H1 (cell line): ENCODE results near the gene HAPLN3. TPM values are rescaled to one million over a fixed set of nuclear protein-coding genes. Genes with fewer than 3 reads are reported as not detected.
A peak's percentile ranks its signal among the peaks of the same experiment; 100 is the strongest.

Experiments used
- CTCF ChIA-PET: fragments of 300-600 bp; sonication (Branson Sonifier 250); formaldehyde crosslinking; loops from one replicate; lab custom pipeline; 2021; ENCODE audit not compliant: partially characterized antibody; lab: Charles Lee
- POLR2A ChIA-PET: fragments of 300-600 bp; sonication (Branson Sonifier 250); formaldehyde crosslinking; loops from one replicate; lab custom pipeline; 2021; ENCODE audit warnings: inconsistent platforms; ENCODE audit not compliant: partially characterized antibody; lab: Charles Lee
- DNase-seq, 2 experiments: peaks; one replicate each; pipeline versions ENCODE4 v3.0.0 to v3.0.0-alpha.2; 2010 to 2022; ENCODE audit warnings: low spot score in 2 of 2, low read depth in 1 of 2, mixed read lengths in 1 of 2
- FAIRE-seq: peaks from 2 replicates; lab custom pipeline; 2011; peaks lifted over from hg19 to GRCh38; lab: Jason Lieb, UNC
- H2AFZ ChIP-seq: 2 replicates; pipeline ENCODE4 v1.8.1; 2012; ENCODE audit warnings: low read length, inconsistent platforms
- H2AK5ac ChIP-seq: 2 replicates; pipeline ENCODE4 v1.6.1; 2013; ENCODE audit warnings: low read depth, low read length
- H2BK120ac ChIP-seq: replicated peaks from 2 replicates; pipeline ENCODE3; 2013; ENCODE audit warnings: low read depth, low read length, inconsistent platforms
- H2BK12ac ChIP-seq: 2 replicates; pipeline ENCODE4 v1.6.1; 2013; ENCODE audit warnings: low read depth, low read length
- H2BK15ac ChIP-seq: 2 replicates; pipeline ENCODE4 v1.6.1; 2013; ENCODE audit warnings: low read length
- H2BK20ac ChIP-seq: 2 replicates; pipeline ENCODE4 v1.6.1; 2013; ENCODE audit warnings: low read length
- H2BK5ac ChIP-seq: 2 replicates; pipeline ENCODE4 v1.6.1; 2013; ENCODE audit warnings: low read depth, low read length
- H3K14ac ChIP-seq: 2 replicates; pipeline ENCODE4 v1.6.1; 2013; ENCODE audit warnings: inconsistent platforms; ENCODE audit not compliant: insufficient read length
- H3K18ac ChIP-seq: 2 replicates; pipeline ENCODE4 v1.6.1; 2013; ENCODE audit warnings: low read length; ENCODE audit errors: extremely low read depth
- H3K23ac ChIP-seq: 2 replicates; pipeline ENCODE4 v1.6.1; 2013; ENCODE audit warnings: inconsistent platforms; ENCODE audit not compliant: insufficient read length
- H3K23me2 ChIP-seq: 2 replicates; pipeline ENCODE4 v1.6.1; 2013; ENCODE audit warnings: low read depth, low read length
- H3K27ac ChIP-seq: 2 replicates; pipeline ENCODE4 v1.6.1; 2011; ENCODE audit warnings: low read depth, low read length, inconsistent platforms
- H3K27me3 ChIP-seq, 4 experiments: replicated peaks in 1 of 4; 1 replicate in 1 of 4; 2 replicates in 3 of 4; pipeline versions ENCODE4 v1.6.1 to v1.8.1; 2011 to 2013; ENCODE audit warnings: low read length in 3 of 4, mild to moderate bottlenecking in 3 of 4, inconsistent platforms in 2 of 4, mixed read lengths in 2 of 4, moderate library complexity in 1 of 4; ENCODE audit not compliant: control insufficient read depth in 3 of 4, insufficient read depth in 3 of 4; ENCODE audit errors: extremely low read depth in 1 of 4
- H3K36me3 ChIP-seq, 4 experiments: 2 replicates each; pipeline versions ENCODE4 v1.6.1 to v1.8.1; 2011 to 2013; ENCODE audit warnings: mild to moderate bottlenecking in 4 of 4, low read length in 3 of 4, moderate library complexity in 2 of 4, control low read depth in 1 of 4, inconsistent platforms in 1 of 4; ENCODE audit not compliant: insufficient read depth in 4 of 4, control insufficient read depth in 2 of 4
- H3K4ac ChIP-seq: replicated peaks from 2 replicates; pipeline ENCODE3; 2013; ENCODE audit warnings: low read length, low read depth, mixed read lengths, inconsistent platforms; ENCODE audit not compliant: insufficient read length
- H3K4me1 ChIP-seq, 4 experiments: replicated peaks in 1 of 4; 1 replicate in 1 of 4; 2 replicates in 3 of 4; pipeline versions ENCODE4 v1.6.1 to v1.8.1; 2011 to 2013; ENCODE audit warnings: low read length in 3 of 4, inconsistent platforms in 2 of 4, mixed read lengths in 1 of 4; ENCODE audit not compliant: insufficient read depth in 4 of 4, control insufficient read depth in 3 of 4
- H3K4me2 ChIP-seq, 2 experiments: 2 replicates each; pipeline versions ENCODE4 v1.6.1 to v1.8.1; 2011 to 2013; ENCODE audit warnings: low read depth in 2 of 2, low read length in 2 of 2, control low read depth in 1 of 2, inconsistent platforms in 1 of 2, mild to moderate bottlenecking in 1 of 2; ENCODE audit not compliant: insufficient read depth in 1 of 2
- H3K4me3 ChIP-seq, 4 experiments: fragments of 200-600, 300-600 bp in 1 of 4; sonication (generic), shearing (Covaris generic), sonication (Bioruptor Twin) in 1 of 4; 2 replicates each; pipeline versions ENCODE4 v1.5.1 to v1.8.1; 2011 to 2016; ENCODE audit warnings: low read length in 4 of 4, low read depth in 3 of 4, control low read depth in 2 of 4, inconsistent platforms in 2 of 4, mild to moderate bottlenecking in 2 of 4, mixed read lengths in 1 of 4, moderate library complexity in 1 of 4; ENCODE audit not compliant: insufficient read depth in 2 of 4; ENCODE audit errors: extremely low read depth in 1 of 4
- H3K56ac ChIP-seq: replicated peaks from 2 replicates; pipeline ENCODE3; 2013; ENCODE audit warnings: low read depth, mild to moderate bottlenecking, mixed read lengths, low read length, inconsistent platforms; ENCODE audit not compliant: insufficient read length
- H3K79me1 ChIP-seq: 2 replicates; pipeline ENCODE4 v1.6.1; 2013; ENCODE audit warnings: low read depth, low read length, control low read depth
- H3K79me2 ChIP-seq, 2 experiments: 2 replicates each; pipeline versions ENCODE4 v1.6.1 to v1.8.1; 2012 to 2013; ENCODE audit warnings: low read length in 2 of 2, mild to moderate bottlenecking in 2 of 2, inconsistent platforms in 1 of 2; ENCODE audit not compliant: insufficient read depth in 2 of 2, control insufficient read depth in 1 of 2
- H3K9ac ChIP-seq, 4 experiments: replicated peaks in 1 of 4; 1 replicate in 1 of 4; 2 replicates in 3 of 4; pipeline versions ENCODE4 v1.6.1 to v1.8.1; 2011 to 2013; ENCODE audit warnings: low read depth in 3 of 4, low read length in 3 of 4, control low read depth in 2 of 4, mild to moderate bottlenecking in 2 of 4, moderate library complexity in 2 of 4, inconsistent platforms in 1 of 4; ENCODE audit errors: extremely low read depth in 1 of 4
- H3K9me3 ChIP-seq, 2 experiments: 2 replicates each; pipeline versions ENCODE4 v1.6.1 to v1.8.1; 2012 to 2013; ENCODE audit warnings: mild to moderate bottlenecking in 2 of 2, moderate library complexity in 2 of 2, control low read depth in 1 of 2, inconsistent platforms in 1 of 2, low read depth in 1 of 2, low read length in 1 of 2, mixed read lengths in 1 of 2; ENCODE audit not compliant: insufficient read depth in 2 of 2
- H4K20me1 ChIP-seq, 2 experiments: replicated peaks in 1 of 2; 2 replicates each; pipeline versions ENCODE3 to v1.8.1; 2011 to 2013; ENCODE audit warnings: inconsistent platforms in 2 of 2, low read length in 2 of 2, mild to moderate bottlenecking in 1 of 2; ENCODE audit not compliant: insufficient read depth in 2 of 2, control insufficient read depth in 1 of 2
- H4K5ac ChIP-seq: 2 replicates; pipeline ENCODE4 v1.6.1; 2013; ENCODE audit warnings: low read length, low read depth, mixed read lengths, inconsistent platforms; ENCODE audit not compliant: insufficient read length
- H4K8ac ChIP-seq: 2 replicates; pipeline ENCODE4 v1.8.0; 2013; ENCODE audit warnings: mild to moderate bottlenecking, moderate library complexity, low read length, inconsistent platforms; ENCODE audit not compliant: insufficient read depth; ENCODE audit errors: extremely low read depth
- H4K91ac ChIP-seq: replicated peaks from 2 replicates; pipeline ENCODE3; 2013; ENCODE audit warnings: low read length, mixed read lengths, inconsistent platforms; ENCODE audit not compliant: insufficient read length
- ASH2L ChIP-seq: fragments of 200-600, 300-600 bp; sonication (generic); IDR thresholded peaks from one replicate; pipeline ENCODE4 v1.7.1; 2017; ENCODE audit warnings: low read length
- BCL11A ChIP-seq, 2 experiments: IDR thresholded peaks; one replicate each; pipeline ENCODE4 v1.6.1; 2011; ENCODE audit warnings: low read depth in 2 of 2, low read length in 2 of 2, mild to moderate bottlenecking in 2 of 2
- BRCA1 ChIP-seq: IDR thresholded peaks from 2 replicates; pipeline ENCODE4 v1.6.1; 2012; ENCODE audit warnings: low read depth, low read length, improper control_type of control experiment
- CBX5 ChIP-seq: fragments of 300-800, 300-1000 bp; sonication (generic); IDR thresholded peaks from 2 replicates; pipeline ENCODE4 v1.7.1; 2016; ENCODE audit warnings: antibody characterized with exemption, low read length, low read depth
- CHD1 ChIP-seq: IDR thresholded peaks from 2 replicates; pipeline ENCODE4 v1.6.1; 2012; ENCODE audit warnings: low read depth, low read length, improper control_type of control experiment
- CREB1 ChIP-seq: IDR thresholded peaks from 2 replicates; pipeline ENCODE4 v1.6.1; 2012; ENCODE audit warnings: inconsistent platforms
- GABPA ChIP-seq: IDR thresholded peaks from 2 replicates; pipeline ENCODE4 v1.6.1; 2011; ENCODE audit warnings: mild to moderate bottlenecking, low read length, moderate library complexity, borderline replicate concordance; ENCODE audit not compliant: insufficient read depth
- MAFK ChIP-seq: IDR thresholded peaks from 2 replicates; pipeline ENCODE4 v1.6.1; 2012; ENCODE audit warnings: low read depth, mild to moderate bottlenecking, improper control_type of control experiment, low read length
- SP1 ChIP-seq: IDR thresholded peaks from 2 replicates; pipeline ENCODE4 v1.6.1; 2011; ENCODE audit warnings: low read depth, low read length
- SRF ChIP-seq: IDR thresholded peaks from 2 replicates; pipeline ENCODE4 v1.6.1; 2011; ENCODE audit warnings: mild to moderate bottlenecking, low read depth, low read length, moderate library complexity
- TEAD4 ChIP-seq: IDR thresholded peaks from 2 replicates; pipeline ENCODE4 v1.6.1; 2012; ENCODE audit warnings: low read depth, low read length, inconsistent platforms, mixed read lengths
- ZNF274 ChIP-seq: IDR thresholded peaks from 2 replicates; pipeline ENCODE4 v1.7.0; 2012; ENCODE audit warnings: low read length, borderline replicate concordance; ENCODE audit errors: extremely low read depth
- WGBS, 2 experiments: shearing (Covaris generic) in 1 of 2; methylation state at CpG; one replicate each; pipeline versions ENCODE4 v1.1.6 to v1.1.7; 2013 to 2015; ENCODE audit warnings: low lambda C conversion rate in 2 of 2, mixed read lengths in 2 of 2, inconsistent platforms in 1 of 2, low coverage in 1 of 2, missing lambda C conversion rate in 1 of 2; ENCODE audit not compliant: insufficient replicate concordance in 2 of 2, insufficient coverage in 1 of 2, insufficient read length in 1 of 2; ENCODE audit errors: extremely low coverage in 1 of 2, missing lambda C conversion rate in 1 of 2; 5-methylcytosine and 5-hydroxymethylcytosine counted together
- polyA plus RNA-seq, 7 experiments: library from polyadenylated mRNA; depleted of rRNA in 3 of 7; stranded (reverse) in 5 of 7; unstranded in 2 of 7; fragments of >200 nt in 5 of 7; fragments of 200-250 nt in 2 of 7; gene quantifications; 1 replicate in 5 of 7; 2 replicates in 1 of 7; 4 replicates in 1 of 7; pipeline versions ENCODE4 v1.2.1 to v1.2.3, GENCODE V29; 2011 to 2013; ENCODE audit warnings: missing spikeins in 2 of 7, mixed read lengths in 2 of 7
- total RNA-seq: library from RNA; stranded (reverse); fragmentation: NEBNext Ultra II Directional; extraction: Animal tissue kit (Norgen Biotek cat#: 25700); gene quantifications from 2 replicates; pipeline ENCODE4 v1.2.1, GENCODE V29; 2021
- TF ChIP-seq, protein P1 (sequence below): IDR thresholded peaks from 2 replicates; pipeline ENCODE4 v1.6.1; 2012; ENCODE audit warnings: inconsistent platforms

The HAPLN3 gene
- total and polyA plus RNA-seq, 2 of the 8 experiments (the other 6 are each of a cell fraction or from before 2014, with no cell fraction given) = 76.2 to 79.7 TPM

DNA sequence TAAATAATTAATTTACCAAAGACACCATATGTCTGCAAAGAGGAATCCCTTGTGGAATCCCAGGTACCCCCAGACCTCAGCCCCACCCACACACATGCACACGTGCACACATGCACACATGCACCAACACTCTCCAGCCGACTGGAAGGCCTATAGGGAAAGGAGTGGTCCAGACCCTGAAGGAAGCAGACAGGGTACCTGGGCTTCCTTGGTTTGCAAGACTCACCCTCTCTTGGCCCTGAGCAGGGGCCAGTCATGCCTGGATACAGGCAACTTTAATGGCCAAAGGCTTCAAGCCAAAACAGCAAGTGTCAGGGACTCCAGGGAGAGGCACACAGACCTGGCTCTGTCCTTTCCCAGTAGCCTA is 8.9 kb upstream of the HAPLN3 start:
- peaks cover 5% of the 10 kb centered on the region; the same call in 1 of the 2 replicates for H3K23me2 ChIP-seq
- H2BK15ac ChIP-seq = no peak overlapping the region
- no peak overlapping the region; the same call in 1 of the 2 replicates for H2BK5ac ChIP-seq
- H3K4me2 ChIP-seq = no peak overlapping the region
- POLR2A ChIA-PET = interaction anchor here (0.9 to 27.2 kb wide), 16 partner anchors 5 to 128 kb away, joined by 3 to 607 read pairs (median 6); partner anchors contain the start of genes HAPLN3 and MFGE8
- H2AFZ ChIP-seq = no peak overlapping the region
- H2AK5ac ChIP-seq = no peak overlapping the region
- no peak overlapping the region for H2BK20ac ChIP-seq
- 81% methylated on average over 2 of the region's 2 CpGs; no CpG with 5 or more reads in 1 of the 2 experiments for WGBS, 2 experiments
- no peak overlapping the region for H3K9ac ChIP-seq
- no peak overlapping the region for H3K56ac ChIP-seq
- H3K79me2 ChIP-seq = peaks cover 0 to 55% of the 10 kb centered on the region in 2 experiments; a peak in 3 of 4 replicates
- H3K27ac ChIP-seq = no peak overlapping the region
- H3K4me3 ChIP-seq = no peak overlapping the region
- no peak overlapping the region for H2BK120ac ChIP-seq
- no peak for FAIRE-seq
- H3K79me1 ChIP-seq = peaks cover 29% of the 10 kb centered on the region
- no peak overlapping the region for H3K14ac ChIP-seq
- H2BK12ac ChIP-seq = 0 out of 2 replicates have a peak overlapping the region, but pooled peaks have one; percentile 27
- no peak overlapping the region for H3K4ac ChIP-seq
- H3K36me3 ChIP-seq = peaks cover 66 to 97% (median 91%) of the 10 kb centered on the region in 4 experiments
- H3K27me3 ChIP-seq = no peaks in the 10 kb centered on the region
- no peak overlapping the region for H4K5ac ChIP-seq
- no peak overlapping the region for H4K91ac ChIP-seq
- no peak overlapping the region; the same call in 1 of the 2 replicates for H3K18ac ChIP-seq
- H4K20me1 ChIP-seq = peaks cover 40 to 61% of the 10 kb centered on the region in 2 experiments
- DNase-seq = no peak
- no peaks in the 10 kb centered on the region; a peak in 1 of 4 replicates for H3K9me3 ChIP-seq
- no peak overlapping the region for H3K23ac ChIP-seq
- no peak overlapping the region for H4K8ac ChIP-seq
- CTCF ChIA-PET = interaction anchor here (0.7 to 7.8 kb wide), 45 partner anchors 10 to 372 kb away, joined by 3 to 94 read pairs (median 5); partner anchors contain the start of genes ABHD2, FANCI, HAPLN3 and MFGE8
- peaks cover under 1 to 30% (median 12%) of the 10 kb centered on the region in 4 experiments; a peak in 6 of 7 replicates for H3K4me1 ChIP-seq
- TF ChIP-seq SP1 = no peak
- TF ChIP-seq, protein P1, sequence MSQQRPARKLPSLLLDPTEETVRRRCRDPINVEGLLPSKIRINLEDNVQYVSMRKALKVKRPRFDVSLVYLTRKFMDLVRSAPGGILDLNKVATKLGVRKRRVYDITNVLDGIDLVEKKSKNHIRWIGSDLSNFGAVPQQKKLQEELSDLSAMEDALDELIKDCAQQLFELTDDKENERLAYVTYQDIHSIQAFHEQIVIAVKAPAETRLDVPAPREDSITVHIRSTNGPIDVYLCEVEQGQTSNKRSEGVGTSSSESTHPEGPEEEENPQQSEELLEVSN = no peak
- TF ChIP-seq TEAD4 = no peak
- TF ChIP-seq GABPA = no peak
- TF ChIP-seq BCL11A (IDR thresholded peaks at IDR 0.05; ENCODE audit: low read depth in 2 of 2, low read length in 2 of 2) = no peak
- TF ChIP-seq ASH2L = no peak
- no peak for TF ChIP-seq ZNF274
- TF ChIP-seq CHD1 = no peak
- no peak for TF ChIP-seq BRCA1
- no peak for TF ChIP-seq CREB1
- TF ChIP-seq MAFK = no peak
- no peak for TF ChIP-seq CBX5
- TF ChIP-seq SRF = no peak
